ENCODE data around the gene SLC37A1. TPM values are rescaled to one million over a fixed set of nuclear protein-coding genes. Genes with fewer than 3 reads are reported as not detected.

Gene SLC37A1
- total and polyA plus RNA-seq, 12 donors = 1.8 to 13.2 (median 5.5) TPM

- Histone ChIP-seq H3K4me3 (no peak overlapping the region), H3K27me3 (no peaks in the 10 kb centered on the region), H3K36me3 (peaks cover 0 to 96% (median 6%) of the 10 kb centered on the region in 9 donors), H3K27ac (no peak overlapping the region), H3K4me1 (no peaks in the 10 kb centered on the region), H3K9me3 (no peaks in the 10 kb centered on the region)
- TF ChIP-seq CTCF (IDR thresholded peaks at IDR 0.05) = no peak
- intact Hi-C loops (cut with DNase I) = loop anchor here in 1 of 10 donors (10.0 kb wide), 1 partner anchor 390 kb away; no protein-coding TSS in a partner anchor
- DNase-seq = no peak
- ATAC-seq = no peak
- 86 to 93% methylated on average over 17 of the region's 17 CpGs for WGBS, 2 donors
Measured at GRCh38 chr21:42564561-42564971, 50.9 kb downstream of the SLC37A1 start.

- peaks cover 0 to 94% (median 6%) of the 10 kb centered on the region in 9 donors for H3K36me3 ChIP-seq
- H3K27me3 ChIP-seq = no peaks in the 10 kb centered on the region
- intact Hi-C loops (cut with DNase I) = loop anchor here in 1 of 10 donors (10.0 kb wide), 1 partner anchor 391 kb away; no protein-coding TSS in a partner anchor
- no peak for TF ChIP-seq CTCF (IDR thresholded peaks at IDR 0.05)
- H3K27ac ChIP-seq = no peak overlapping the region
- ATAC-seq (no peak), DNase-seq (no peak)
- H3K4me1 ChIP-seq = no peaks in the 10 kb centered on the region
- WGBS, 2 donors = 89 to 93% methylated on average over 16 of the region's 16 CpGs
- no peak overlapping the region for H3K4me3 ChIP-seq
- H3K9me3 ChIP-seq = no peaks in the 10 kb centered on the region
Measured at GRCh38 chr21:42565206-42565810, 51.7 kb downstream of the SLC37A1 start.

GRCh38 chr21:42565886-42566523 is 52.4 kb downstream of the SLC37A1 start:
- no peak for DNase-seq
- WGBS, 2 donors = 93% methylated on average over 13 of the region's 13 CpGs
- peaks cover 0 to 94% (median 6%) of the 10 kb centered on the region in 9 donors for H3K36me3 ChIP-seq

More at GRCh38 chr21:42565886-42566523, 52.4 kb downstream of the SLC37A1 start:
- Histone ChIP-seq H3K27me3 (no peaks in the 10 kb centered on the region), H3K27ac (no peak overlapping the region), H3K9me3 (no peaks in the 10 kb centered on the region), H3K4me3 (no peak overlapping the region), H3K4me1 (no peaks in the 10 kb centered on the region)
- no peak for ATAC-seq
- intact Hi-C loops (cut with DNase I) = loop anchor here in 1 of 10 donors (10.0 kb wide), 1 partner anchor 391 kb away; no protein-coding TSS in a partner anchor
- no peak for TF ChIP-seq CTCF (IDR thresholded peaks at IDR 0.05)
